ENCODE measurements around the gene SBK2. TPM values are rescaled to one million over a fixed set of nuclear protein-coding genes. Genes with fewer than 3 reads are reported as not detected.

SBK2 gene
- total and polyA plus RNA-seq, 9 of the 15 experiments (the other 6 are each of a cell fraction or from before 2014, with no cell fraction given): not detected

DNA sequence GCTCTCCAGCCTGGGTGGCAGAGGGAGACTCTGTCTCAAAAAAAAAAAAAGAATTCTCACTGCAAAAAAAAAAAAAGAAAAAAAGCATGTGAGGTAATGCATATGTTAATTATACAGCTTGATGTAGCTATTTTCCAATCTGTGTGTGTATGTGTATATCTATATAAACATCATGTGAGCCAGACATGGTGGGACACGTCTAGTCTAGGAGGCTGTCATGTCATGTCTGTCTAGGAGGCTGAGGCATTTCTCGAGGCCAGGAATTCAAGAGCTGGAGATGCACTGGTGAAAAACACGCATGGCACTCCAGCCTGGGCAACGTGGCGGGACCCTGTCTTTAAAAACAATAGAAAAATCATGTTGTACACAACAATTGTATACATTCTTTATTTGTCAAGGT, 15.3 kb upstream of the SBK2 start (continued):
- TF ChIP-seq POLR2AphosphoS5 (IDR thresholded peaks at IDR 0.05; ENCODE audit: control insufficient read depth, insufficient read depth, low read depth, low read length): no peak
- TF ChIP-seq CEBPB (tag; IDR thresholded peaks at IDR 0.05): no peak

DNA sequence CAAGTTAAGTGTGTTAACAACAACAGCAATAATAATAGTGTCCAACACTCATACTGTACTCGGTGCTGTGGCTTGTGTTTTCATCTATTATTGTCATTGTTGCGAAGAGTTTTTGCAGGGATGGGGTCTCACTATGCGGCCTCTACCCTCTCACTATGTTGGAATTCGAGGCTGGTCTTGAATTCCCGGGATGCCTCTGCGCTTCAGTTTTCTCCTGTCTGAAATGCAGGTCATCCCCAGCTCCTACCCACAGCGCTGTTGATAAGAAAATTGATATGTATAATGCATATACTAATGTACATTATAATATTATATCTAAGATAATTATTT, 13.4 kb upstream of the SBK2 start:
- H3K27me3 ChIP-seq (ENCODE audit: control insufficient read depth in 2 of 2, insufficient read depth in 2 of 2, low read length in 2 of 2): peaks cover 0 to 8% of the 10 kb centered on the region in 2 experiments; a peak in 3 of 5 replicates
- whole genome bisulfite sequencing (ENCODE audit: insufficient coverage, low coverage, missing lambda C conversion rate): 58% methylated on average over 7 of the region's 7 CpGs
- FAIRE-seq: no peak
- ATAC-seq: no peak
- no TSS peak for BruUV-seq (replicated peaks)
- intact Hi-C loops (cut with micrococcal nuclease) (no loop called here), in situ Hi-C loops (cut with MboI) (no loop called here)
- ChIA-PET CTCF (ENCODE audit: low intra/inter-chr PET ratio) (no interaction called here), POLR2A (interaction anchor here (1.1 kb wide), 1 partner anchor 9 kb away, joined by 3 read pairs; no protein-coding TSS in a partner anchor)
- no peak for DNase-seq (ENCODE audit: extremely low read depth in 1 of 4, low spot score in 3 of 4)
- H3K4me2 ChIP-seq (ENCODE audit: insufficient read depth, low read length): peak overlapping the region; percentile 3; the same call in 1 of the 2 replicates
- H3K4me1 ChIP-seq (replicated peaks in 1 of 2; ENCODE audit: control insufficient read depth in 2 of 2, insufficient read depth in 2 of 2, low read length in 2 of 2): peaks cover 31 to 35% of the 10 kb centered on the region in 2 experiments
- TF ChIP-seq, protein P1, sequence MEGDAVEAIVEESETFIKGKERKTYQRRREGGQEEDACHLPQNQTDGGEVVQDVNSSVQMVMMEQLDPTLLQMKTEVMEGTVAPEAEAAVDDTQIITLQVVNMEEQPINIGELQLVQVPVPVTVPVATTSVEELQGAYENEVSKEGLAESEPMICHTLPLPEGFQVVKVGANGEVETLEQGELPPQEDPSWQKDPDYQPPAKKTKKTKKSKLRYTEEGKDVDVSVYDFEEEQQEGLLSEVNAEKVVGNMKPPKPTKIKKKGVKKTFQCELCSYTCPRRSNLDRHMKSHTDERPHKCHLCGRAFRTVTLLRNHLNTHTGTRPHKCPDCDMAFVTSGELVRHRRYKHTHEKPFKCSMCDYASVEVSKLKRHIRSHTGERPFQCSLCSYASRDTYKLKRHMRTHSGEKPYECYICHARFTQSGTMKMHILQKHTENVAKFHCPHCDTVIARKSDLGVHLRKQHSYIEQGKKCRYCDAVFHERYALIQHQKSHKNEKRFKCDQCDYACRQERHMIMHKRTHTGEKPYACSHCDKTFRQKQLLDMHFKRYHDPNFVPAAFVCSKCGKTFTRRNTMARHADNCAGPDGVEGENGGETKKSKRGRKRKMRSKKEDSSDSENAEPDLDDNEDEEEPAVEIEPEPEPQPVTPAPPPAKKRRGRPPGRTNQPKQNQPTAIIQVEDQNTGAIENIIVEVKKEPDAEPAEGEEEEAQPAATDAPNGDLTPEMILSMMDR (IDR thresholded peaks at IDR 0.05 in 2 of 3, conservative IDR thresholded peaks at IDR 0.05 in 1 of 3; ENCODE audit: insufficient read depth in 2 of 3, low read depth in 1 of 3, low read length in 3 of 3): 0 out of 6 replicates have a peak, but pooled peaks of 1 of the 3 experiments have one; percentile 3
- TF ChIP-seq SP2 (IDR thresholded peaks at IDR 0.05; ENCODE audit: extremely low read depth, low read depth, low read length, poor library complexity, severe bottlenecking) (no peak), NRF1 (conservative IDR thresholded peaks at IDR 0.05 in 1 of 2, IDR thresholded peaks at IDR 0.05 in 1 of 2) (no peak)
- H3K36me3 ChIP-seq (ENCODE audit: control insufficient read depth, insufficient read depth, low read length): no peaks in the 10 kb centered on the region
- no peak overlapping the region for H3K4me3 ChIP-seq
- H2AFZ ChIP-seq (ENCODE audit: low read depth, low read length): peak overlapping the region; percentile 73
- no peaks in the 10 kb centered on the region for H3K9me3 ChIP-seq (replicated peaks; ENCODE audit: control insufficient read depth, insufficient read depth, low read depth, low read length)
- H3K9ac ChIP-seq (ENCODE audit: insufficient read depth in 1 of 2, low read depth in 2 of 2, low read length in 2 of 2): peak overlapping the region in 1 of 2 experiments; percentile 81; a peak in 2 of 4 replicates
- no peaks in the 10 kb centered on the region for H4K20me1 ChIP-seq (replicated peaks; ENCODE audit: control insufficient read depth, insufficient read depth, low read length)
- H3K27ac ChIP-seq (ENCODE audit: extremely low read depth, low read depth, low read length): no peak overlapping the region
- no peaks in the 10 kb centered on the region for H3K79me2 ChIP-seq (ENCODE audit: control insufficient read depth, insufficient read depth, low read length)
- no peaks in the 10 kb centered on the region for H3K9me1 ChIP-seq (ENCODE audit: control insufficient read depth, insufficient read depth, low read length)
